ENCODE measurements around the gene KLHL9. TPM values are rescaled to one million over a fixed set of nuclear protein-coding genes. Genes with fewer than 3 reads are reported as not detected.

Gene KLHL9
- total RNA-seq, 2 donors from 2014 or later, result 20.4 to 23.9 TPM

Other genes with a start within 250 kb of the KLHL9 start
- not detected for gene IFNW1, start 193.6 kb downstream of the KLHL9 start, total RNA-seq
- not detected for gene IFNA21, start 168.7 kb downstream of the KLHL9 start, total RNA-seq
- gene IFNA4, start 147.8 kb downstream of the KLHL9 start, total RNA-seq, result not detected
- gene IFNA7, start 133.2 kb downstream of the KLHL9 start, total RNA-seq, result not detected
- gene IFNA10, start 128.3 kb downstream of the KLHL9 start, total RNA-seq, result not detected
- gene IFNA16, start 118.1 kb downstream of the KLHL9 start, total RNA-seq, result not detected
- gene IFNA17, start 107.2 kb downstream of the KLHL9 start, total RNA-seq, result not detected
- gene IFNA14, start 95.4 kb downstream of the KLHL9 start, total RNA-seq, result not detected
- not detected for gene IFNA5, start 30.1 kb downstream of the KLHL9 start, total RNA-seq
- gene IFNA6, start 15.5 kb upstream of the KLHL9 start, total RNA-seq, result not detected
- gene IFNA13, start 32.7 kb upstream of the KLHL9 start, total RNA-seq, result not detected
- not detected for gene IFNA2, start 50.0 kb upstream of the KLHL9 start, total RNA-seq
- gene IFNA8, start 73.7 kb upstream of the KLHL9 start, total RNA-seq, result not detected
- gene IFNA1, start 105.0 kb upstream of the KLHL9 start, total RNA-seq, result not detected
- not detected for gene IFNE, start 146.9 kb upstream of the KLHL9 start, total RNA-seq